Measurements from ENCODE around the gene GEMIN2.

DNA sequence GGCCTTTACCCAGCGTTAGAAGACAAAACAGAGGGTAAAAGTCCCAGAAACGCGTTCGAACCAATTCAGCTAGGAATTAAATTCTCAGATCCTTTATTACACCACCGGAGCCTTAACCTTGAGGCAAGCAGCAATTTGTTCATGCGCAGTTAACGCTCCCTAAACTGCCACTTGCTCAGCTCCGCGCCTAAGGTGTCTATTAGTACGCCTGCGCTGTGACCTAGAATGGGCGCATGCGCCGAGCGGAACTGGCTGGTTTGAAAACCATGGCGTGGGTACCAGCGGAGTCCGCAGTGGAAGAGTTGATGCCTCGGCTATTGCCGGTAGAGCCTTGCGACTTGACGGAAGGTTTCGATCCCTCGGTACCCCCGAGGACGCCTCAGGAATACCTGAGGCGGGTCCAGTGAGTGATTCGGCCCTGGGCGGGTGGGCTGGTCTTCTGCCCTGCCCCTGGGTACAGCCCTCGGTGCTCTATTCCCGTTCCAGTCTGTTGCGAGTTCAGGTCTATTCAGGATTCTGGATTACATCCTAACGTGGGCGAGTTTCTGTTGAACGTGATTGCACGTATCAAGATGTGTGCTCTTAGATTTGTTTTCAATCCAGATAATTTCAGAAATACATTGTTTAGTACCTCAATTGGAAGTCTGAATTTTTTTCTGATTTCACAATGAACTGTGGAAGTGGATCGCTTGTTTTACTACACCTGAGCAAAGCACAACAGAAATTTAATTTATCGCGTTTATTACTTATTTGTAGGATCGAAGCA is at the start of gene GEMIN2:
- TF ChIP-seq, protein P1, sequence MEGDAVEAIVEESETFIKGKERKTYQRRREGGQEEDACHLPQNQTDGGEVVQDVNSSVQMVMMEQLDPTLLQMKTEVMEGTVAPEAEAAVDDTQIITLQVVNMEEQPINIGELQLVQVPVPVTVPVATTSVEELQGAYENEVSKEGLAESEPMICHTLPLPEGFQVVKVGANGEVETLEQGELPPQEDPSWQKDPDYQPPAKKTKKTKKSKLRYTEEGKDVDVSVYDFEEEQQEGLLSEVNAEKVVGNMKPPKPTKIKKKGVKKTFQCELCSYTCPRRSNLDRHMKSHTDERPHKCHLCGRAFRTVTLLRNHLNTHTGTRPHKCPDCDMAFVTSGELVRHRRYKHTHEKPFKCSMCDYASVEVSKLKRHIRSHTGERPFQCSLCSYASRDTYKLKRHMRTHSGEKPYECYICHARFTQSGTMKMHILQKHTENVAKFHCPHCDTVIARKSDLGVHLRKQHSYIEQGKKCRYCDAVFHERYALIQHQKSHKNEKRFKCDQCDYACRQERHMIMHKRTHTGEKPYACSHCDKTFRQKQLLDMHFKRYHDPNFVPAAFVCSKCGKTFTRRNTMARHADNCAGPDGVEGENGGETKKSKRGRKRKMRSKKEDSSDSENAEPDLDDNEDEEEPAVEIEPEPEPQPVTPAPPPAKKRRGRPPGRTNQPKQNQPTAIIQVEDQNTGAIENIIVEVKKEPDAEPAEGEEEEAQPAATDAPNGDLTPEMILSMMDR (tag by site-specific recombination; IDR thresholded peaks at IDR 0.05), result no peak
- no peak for TF ChIP-seq SP7 (tag by site-specific recombination; IDR thresholded peaks at IDR 0.05)
- TF ChIP-seq, protein P2, sequence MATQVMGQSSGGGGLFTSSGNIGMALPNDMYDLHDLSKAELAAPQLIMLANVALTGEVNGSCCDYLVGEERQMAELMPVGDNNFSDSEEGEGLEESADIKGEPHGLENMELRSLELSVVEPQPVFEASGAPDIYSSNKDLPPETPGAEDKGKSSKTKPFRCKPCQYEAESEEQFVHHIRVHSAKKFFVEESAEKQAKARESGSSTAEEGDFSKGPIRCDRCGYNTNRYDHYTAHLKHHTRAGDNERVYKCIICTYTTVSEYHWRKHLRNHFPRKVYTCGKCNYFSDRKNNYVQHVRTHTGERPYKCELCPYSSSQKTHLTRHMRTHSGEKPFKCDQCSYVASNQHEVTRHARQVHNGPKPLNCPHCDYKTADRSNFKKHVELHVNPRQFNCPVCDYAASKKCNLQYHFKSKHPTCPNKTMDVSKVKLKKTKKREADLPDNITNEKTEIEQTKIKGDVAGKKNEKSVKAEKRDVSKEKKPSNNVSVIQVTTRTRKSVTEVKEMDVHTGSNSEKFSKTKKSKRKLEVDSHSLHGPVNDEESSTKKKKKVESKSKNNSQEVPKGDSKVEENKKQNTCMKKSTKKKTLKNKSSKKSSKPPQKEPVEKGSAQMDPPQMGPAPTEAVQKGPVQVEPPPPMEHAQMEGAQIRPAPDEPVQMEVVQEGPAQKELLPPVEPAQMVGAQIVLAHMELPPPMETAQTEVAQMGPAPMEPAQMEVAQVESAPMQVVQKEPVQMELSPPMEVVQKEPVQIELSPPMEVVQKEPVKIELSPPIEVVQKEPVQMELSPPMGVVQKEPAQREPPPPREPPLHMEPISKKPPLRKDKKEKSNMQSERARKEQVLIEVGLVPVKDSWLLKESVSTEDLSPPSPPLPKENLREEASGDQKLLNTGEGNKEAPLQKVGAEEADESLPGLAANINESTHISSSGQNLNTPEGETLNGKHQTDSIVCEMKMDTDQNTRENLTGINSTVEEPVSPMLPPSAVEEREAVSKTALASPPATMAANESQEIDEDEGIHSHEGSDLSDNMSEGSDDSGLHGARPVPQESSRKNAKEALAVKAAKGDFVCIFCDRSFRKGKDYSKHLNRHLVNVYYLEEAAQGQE (tag by site-specific recombination; IDR thresholded peaks at IDR 0.05), result no peak

Data from HEK293 (cell line).